DMS53 treated with DMSO at 0.1 percent for 48 hours (cell line): Measurements from ENCODE around the gene GPR153.

Experiments used
- DNase-seq: peaks from one replicate; lab custom pipeline; 2025; ENCODE audit not compliant: unreplicated experiment; lab: John Stamatoyannopoulos, UW

GPR153 gene

GRCh38 chr1:6287029-6287428 lies 26.1 kb upstream of the GPR153 start:
- DNase-seq: no peak

- no peak for DNase-seq
Measured at GRCh38 chr1:6286266-6286665, 25.4 kb upstream of the GPR153 start.

- DNase-seq: no peak
Measured at GRCh38 chr1:6285336-6285735, 24.4 kb upstream of the GPR153 start.

- no peak for DNase-seq
Measured at GRCh38 chr1:6282577-6283270, 21.8 kb upstream of the GPR153 start.

- DNase-seq: no peak
Measured at GRCh38 chr1:6281511-6282402, 20.9 kb upstream of the GPR153 start.

- DNase-seq: no peak
Measured at GRCh38 chr1:6280761-6281451, 20.0 kb upstream of the GPR153 start.

GRCh38 chr1:6279613-6280383 lies 18.9 kb upstream of the GPR153 start:
- DNase-seq: no peak

- DNase-seq: no peak
Measured at GRCh38 chr1:6279066-6279465, 18.2 kb upstream of the GPR153 start.

- DNase-seq: no peak
Measured at GRCh38 chr1:6278263-6278662, 17.4 kb upstream of the GPR153 start.

- no peak for DNase-seq
Measured at GRCh38 chr1:6276811-6277555, 16.1 kb upstream of the GPR153 start.

- DNase-seq: no peak
Measured at GRCh38 chr1:6275826-6276782, 15.2 kb upstream of the GPR153 start.

GRCh38 chr1:6274622-6275139 lies 13.8 kb upstream of the GPR153 start:
- no peak for DNase-seq

GRCh38 chr1:6274102-6274501 lies 13.2 kb upstream of the GPR153 start:
- DNase-seq: no peak

GRCh38 chr1:6273380-6273891 lies 12.5 kb upstream of the GPR153 start:
- DNase-seq: no peak

GRCh38 chr1:6272868-6273267 lies 12.0 kb upstream of the GPR153 start:
- DNase-seq: no peak

GRCh38 chr1:6272452-6272851 lies 11.6 kb upstream of the GPR153 start:
- DNase-seq: no peak

- no peak for DNase-seq
Measured at GRCh38 chr1:6271554-6271953, 10.7 kb upstream of the GPR153 start.

GRCh38 chr1:6271006-6271405 lies 10.1 kb upstream of the GPR153 start:
- DNase-seq: no peak

GRCh38 chr1:6270401-6270800 lies 9.5 kb upstream of the GPR153 start:
- no peak for DNase-seq
